Measurements from ENCODE around the gene TMEM205. TPM values are rescaled to one million over a fixed set of nuclear protein-coding genes. Genes with fewer than 3 reads are reported as not detected.
A peak's percentile ranks its signal among the peaks of the same experiment; 100 is the strongest.

TMEM205 gene
- total and polyA plus RNA-seq, 2 of the 13 experiments (the other 11 are each of a cell fraction or from before 2014, with no cell fraction given), result 45.5 to 98.7 TPM

DNA sequence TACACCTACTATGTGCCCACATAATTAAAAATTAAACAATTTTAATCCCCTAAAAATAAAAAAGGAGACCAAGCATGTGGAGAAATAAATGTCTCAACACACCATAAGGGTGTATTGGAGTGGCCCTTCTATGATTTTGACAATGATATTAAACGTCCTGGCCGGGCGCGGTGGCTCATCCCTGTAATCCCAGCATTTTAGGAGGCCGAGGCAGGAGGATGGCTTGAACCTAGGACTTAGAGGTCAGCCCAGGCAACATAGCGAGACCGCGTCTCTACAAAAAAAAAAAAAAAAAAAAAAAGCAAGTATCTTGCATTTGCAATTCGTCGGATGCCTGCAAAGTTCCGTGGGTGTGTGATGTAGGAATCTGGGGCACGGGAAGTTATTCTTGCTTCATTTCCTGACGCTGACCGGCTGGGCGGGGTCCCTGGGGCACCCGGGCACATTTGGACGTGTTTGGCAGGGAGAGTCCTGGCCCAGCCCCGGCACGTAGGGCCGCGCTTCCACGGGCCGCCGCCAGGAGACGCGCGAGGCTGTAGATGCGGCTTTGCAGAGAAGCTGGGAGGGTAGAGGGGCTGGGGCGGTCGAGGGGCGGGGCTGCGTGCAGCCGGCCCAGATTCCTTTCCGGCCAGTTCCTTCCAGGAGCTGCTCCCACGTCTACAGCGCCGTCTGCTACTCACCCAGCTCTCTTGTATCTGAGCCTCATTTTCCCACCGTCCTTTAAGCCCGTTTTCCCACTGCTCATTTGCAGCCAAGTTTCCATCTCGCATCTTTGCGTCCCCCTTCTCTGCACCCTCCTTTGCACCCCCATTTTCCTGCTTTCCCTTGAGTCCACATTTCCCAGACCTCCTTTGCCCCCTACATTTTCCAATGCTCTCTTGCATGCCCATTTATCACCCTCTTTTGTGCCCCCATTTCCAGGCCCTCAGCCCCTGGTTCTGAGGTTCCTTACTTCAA lies 52.4 kb downstream of the TMEM205 start (continued):
- TF ChIP-seq KDM1A (CRISPR knock-in tag; IDR thresholded peaks at IDR 0.05) (no peak), TCF7 (IDR thresholded peaks at IDR 0.05; ENCODE audit: low read depth) (no peak), ZNF749 (CRISPR knock-in tag; IDR thresholded peaks at IDR 0.05; ENCODE audit: borderline replicate concordance) (no peak), ZNF720 (CRISPR knock-in tag; IDR thresholded peaks at IDR 0.05) (no peak), ZMYM3 (CRISPR knock-in tag; IDR thresholded peaks at IDR 0.05) (peak; percentile 68; the same call in 1 of the 2 replicates), ZNF781 (CRISPR knock-in tag; IDR thresholded peaks at IDR 0.05; ENCODE audit: borderline replicate concordance, not compliant biosample characterization) (no peak), ZNF883 (CRISPR knock-in tag; IDR thresholded peaks at IDR 0.05; ENCODE audit: not compliant biosample characterization) (no peak), GATAD1 (CRISPR knock-in tag; IDR thresholded peaks at IDR 0.05) (0 out of 2 replicates have a peak, but pooled peaks have one; percentile 43), SOX5 (CRISPR knock-in tag; IDR thresholded peaks at IDR 0.05; ENCODE audit: borderline replicate concordance) (peak; percentile 44; the same call in 1 of the 2 replicates), SUZ12 (IDR thresholded peaks at IDR 0.05; ENCODE audit: low read depth, low read length) (no peak), MXI1 (IDR thresholded peaks at IDR 0.05; ENCODE audit: borderline replicate concordance, low read depth, low read length) (peak; percentile 35; the same call in 1 of the 3 replicates), ZFX (CRISPR knock-in tag; IDR thresholded peaks at IDR 0.05; ENCODE audit: low read depth) (peak; percentile 32; the same call in 1 of the 2 replicates), NPAS2 (CRISPR knock-in tag; IDR thresholded peaks at IDR 0.05; ENCODE audit: borderline replicate concordance) (no peak), ZNF547 (CRISPR knock-in tag; IDR thresholded peaks at IDR 0.05) (peak; percentile 22; the same call in 1 of the 2 replicates), NFKB2 (CRISPR knock-in tag; IDR thresholded peaks at IDR 0.05; ENCODE audit: borderline replicate concordance) (peak; percentile 28; the same call in 1 of the 2 replicates), CREM (IDR thresholded peaks at IDR 0.05) (0 out of 2 replicates have a peak, but pooled peaks have one; percentile 25), CREM (CRISPR knock-in tag; IDR thresholded peaks at IDR 0.05) (no peak; the same call in 1 of the 2 replicates)
- TF ChIP-seq, protein P1, sequence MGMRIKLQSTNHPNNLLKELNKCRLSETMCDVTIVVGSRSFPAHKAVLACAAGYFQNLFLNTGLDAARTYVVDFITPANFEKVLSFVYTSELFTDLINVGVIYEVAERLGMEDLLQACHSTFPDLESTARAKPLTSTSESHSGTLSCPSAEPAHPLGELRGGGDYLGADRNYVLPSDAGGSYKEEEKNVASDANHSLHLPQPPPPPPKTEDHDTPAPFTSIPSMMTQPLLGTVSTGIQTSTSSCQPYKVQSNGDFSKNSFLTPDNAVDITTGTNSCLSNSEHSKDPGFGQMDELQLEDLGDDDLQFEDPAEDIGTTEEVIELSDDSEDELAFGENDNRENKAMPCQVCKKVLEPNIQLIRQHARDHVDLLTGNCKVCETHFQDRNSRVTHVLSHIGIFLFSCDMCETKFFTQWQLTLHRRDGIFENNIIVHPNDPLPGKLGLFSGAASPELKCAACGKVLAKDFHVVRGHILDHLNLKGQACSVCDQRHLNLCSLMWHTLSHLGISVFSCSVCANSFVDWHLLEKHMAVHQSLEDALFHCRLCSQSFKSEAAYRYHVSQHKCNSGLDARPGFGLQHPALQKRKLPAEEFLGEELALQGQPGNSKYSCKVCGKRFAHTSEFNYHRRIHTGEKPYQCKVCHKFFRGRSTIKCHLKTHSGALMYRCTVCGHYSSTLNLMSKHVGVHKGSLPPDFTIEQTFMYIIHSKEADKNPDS (CRISPR knock-in tag; IDR thresholded peaks at IDR 0.05), result no peak
- TF ChIP-seq, protein P2, sequence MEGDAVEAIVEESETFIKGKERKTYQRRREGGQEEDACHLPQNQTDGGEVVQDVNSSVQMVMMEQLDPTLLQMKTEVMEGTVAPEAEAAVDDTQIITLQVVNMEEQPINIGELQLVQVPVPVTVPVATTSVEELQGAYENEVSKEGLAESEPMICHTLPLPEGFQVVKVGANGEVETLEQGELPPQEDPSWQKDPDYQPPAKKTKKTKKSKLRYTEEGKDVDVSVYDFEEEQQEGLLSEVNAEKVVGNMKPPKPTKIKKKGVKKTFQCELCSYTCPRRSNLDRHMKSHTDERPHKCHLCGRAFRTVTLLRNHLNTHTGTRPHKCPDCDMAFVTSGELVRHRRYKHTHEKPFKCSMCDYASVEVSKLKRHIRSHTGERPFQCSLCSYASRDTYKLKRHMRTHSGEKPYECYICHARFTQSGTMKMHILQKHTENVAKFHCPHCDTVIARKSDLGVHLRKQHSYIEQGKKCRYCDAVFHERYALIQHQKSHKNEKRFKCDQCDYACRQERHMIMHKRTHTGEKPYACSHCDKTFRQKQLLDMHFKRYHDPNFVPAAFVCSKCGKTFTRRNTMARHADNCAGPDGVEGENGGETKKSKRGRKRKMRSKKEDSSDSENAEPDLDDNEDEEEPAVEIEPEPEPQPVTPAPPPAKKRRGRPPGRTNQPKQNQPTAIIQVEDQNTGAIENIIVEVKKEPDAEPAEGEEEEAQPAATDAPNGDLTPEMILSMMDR (CRISPR knock-in tag; IDR thresholded peaks at IDR 0.05), result peak; percentile 98
- TF ChIP-seq, protein P3, sequence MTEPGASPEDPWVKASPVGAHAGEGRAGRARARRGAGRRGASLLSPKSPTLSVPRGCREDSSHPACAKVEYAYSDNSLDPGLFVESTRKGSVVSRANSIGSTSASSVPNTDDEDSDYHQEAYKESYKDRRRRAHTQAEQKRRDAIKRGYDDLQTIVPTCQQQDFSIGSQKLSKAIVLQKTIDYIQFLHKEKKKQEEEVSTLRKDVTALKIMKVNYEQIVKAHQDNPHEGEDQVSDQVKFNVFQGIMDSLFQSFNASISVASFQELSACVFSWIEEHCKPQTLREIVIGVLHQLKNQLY (CRISPR knock-in tag; IDR thresholded peaks at IDR 0.05), result no peak
- TF ChIP-seq, protein P4, sequence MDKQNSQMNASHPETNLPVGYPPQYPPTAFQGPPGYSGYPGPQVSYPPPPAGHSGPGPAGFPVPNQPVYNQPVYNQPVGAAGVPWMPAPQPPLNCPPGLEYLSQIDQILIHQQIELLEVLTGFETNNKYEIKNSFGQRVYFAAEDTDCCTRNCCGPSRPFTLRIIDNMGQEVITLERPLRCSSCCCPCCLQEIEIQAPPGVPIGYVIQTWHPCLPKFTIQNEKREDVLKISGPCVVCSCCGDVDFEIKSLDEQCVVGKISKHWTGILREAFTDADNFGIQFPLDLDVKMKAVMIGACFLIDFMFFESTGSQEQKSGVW (CRISPR knock-in tag; IDR thresholded peaks at IDR 0.05; ENCODE audit: borderline replicate concordance), result no peak
- TF ChIP-seq, protein P5, sequence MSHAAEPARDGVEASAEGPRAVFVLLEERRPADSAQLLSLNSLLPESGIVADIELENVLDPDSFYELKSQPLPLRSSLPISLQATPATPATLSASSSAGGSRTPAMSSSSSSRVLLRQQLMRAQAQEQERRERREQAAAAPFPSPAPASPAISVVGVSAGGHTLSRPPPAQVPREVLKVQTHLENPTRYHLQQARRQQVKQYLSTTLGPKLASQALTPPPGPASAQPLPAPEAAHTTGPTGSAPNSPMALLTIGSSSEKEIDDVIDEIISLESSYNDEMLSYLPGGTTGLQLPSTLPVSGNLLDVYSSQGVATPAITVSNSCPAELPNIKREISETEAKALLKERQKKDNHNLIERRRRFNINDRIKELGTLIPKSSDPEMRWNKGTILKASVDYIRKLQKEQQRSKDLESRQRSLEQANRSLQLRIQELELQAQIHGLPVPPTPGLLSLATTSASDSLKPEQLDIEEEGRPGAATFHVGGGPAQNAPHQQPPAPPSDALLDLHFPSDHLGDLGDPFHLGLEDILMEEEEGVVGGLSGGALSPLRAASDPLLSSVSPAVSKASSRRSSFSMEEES (CRISPR knock-in tag; IDR thresholded peaks at IDR 0.05), result no peak
